Activated CD8-positive, alpha-beta memory T cell treated with anti-CD3 and anti-CD28 coated beads for 1 hour (primary cell): ENCODE measurements around the gene MT1M.
"Not testable (repeated sequence)": the region's sequence is repeated elsewhere in the genome, so short reads cannot be mapped to it uniquely, and the experiment has no call there.

Experiments
- DNase-seq, 2 donors: peaks; one replicate each; pipeline ENCODE4 v3.0.0-alpha.2; 2020; ENCODE audit warnings: low read depth in 1 of 2; ENCODE audit errors: extremely low read depth in 1 of 2

MT1M gene

GRCh38 chr16:56608043-56608875, 24.2 kb upstream of the MT1M start, which contains the start of gene MT2A:
Gene MT2A, plus strand, starts transcription at chr16:56608584. Its CDS starts 72 bp downstream, at chr16:56608656.
- peak; percentile 47 to 75 for DNase-seq

GRCh38 chr16:56608876-56609462, 23.5 kb upstream of the MT1M start:
- DNase-seq, result no peak

- DNase-seq, result no peak
Observed at GRCh38 chr16:56609463-56609921, 23.0 kb upstream of the MT1M start.

GRCh38 chr16:56610017-56610608, 22.3 kb upstream of the MT1M start:
- DNase-seq, result peak in 1 of 2 donors; percentile 37

- DNase-seq, result no peak
Observed at GRCh38 chr16:56610609-56611111, 21.8 kb upstream of the MT1M start.

- DNase-seq, result no peak
Observed at GRCh38 chr16:56611281-56611833, 21.1 kb upstream of the MT1M start.

- no peak for DNase-seq
Observed at GRCh38 chr16:56613706-56614105, 18.8 kb upstream of the MT1M start.

- DNase-seq, result no peak
Observed at GRCh38 chr16:56614549-56614991, 17.9 kb upstream of the MT1M start.

GRCh38 chr16:56615353-56615752, 17.1 kb upstream of the MT1M start:
- no peak for DNase-seq

GRCh38 chr16:56616608-56617211, 15.7 kb upstream of the MT1M start:
- DNase-seq, result no peak

GRCh38 chr16:56617212-56618085, 15.0 kb upstream of the MT1M start:
- no peak for DNase-seq

- DNase-seq, result no peak
Observed at GRCh38 chr16:56618138-56618537, 14.3 kb upstream of the MT1M start.

- no peak for DNase-seq
Observed at GRCh38 chr16:56620339-56620897, 12.0 kb upstream of the MT1M start.

GRCh38 chr16:56621665-56622445, 10.6 kb upstream of the MT1M start:
- DNase-seq, result not testable (repeated sequence)

- not testable (repeated sequence) for DNase-seq
Observed at GRCh38 chr16:56623184-56623583, 9.3 kb upstream of the MT1M start.

GRCh38 chr16:56623637-56624036, 8.8 kb upstream of the MT1M start:
- DNase-seq, result no peak

GRCh38 chr16:56625140-56625942, 7.1 kb upstream of the MT1M start, which contains the start of gene MT1E:
Gene MT1E, plus strand, starts transcription at chr16:56625781. Its CDS starts 71 bp downstream, at chr16:56625852.
- DNase-seq, result no peak
